Fibroblast of the aortic adventitia (primary cell): ENCODE data around the gene RBM6. TPM values are rescaled to one million over a fixed set of nuclear protein-coding genes. Genes with fewer than 3 reads are reported as not detected.

Experiments used
- DNase-seq: peaks from one replicate; pipeline ENCODE4 v3.0.0-alpha.2; 2010; ENCODE audit warnings: low read depth
- H3K4me3 ChIP-seq: 2 replicates; pipeline ENCODE4 v1.5.1; 2011; ENCODE audit warnings: low read depth, mild to moderate bottlenecking, control low read depth, low read length, moderate library complexity
- CTCF ChIP-seq: IDR thresholded peaks from 2 replicates; pipeline ENCODE4 v1.5.1; 2011; ENCODE audit warnings: mild to moderate bottlenecking, low read length, control low read depth, inconsistent platforms; ENCODE audit not compliant: insufficient read depth
- total RNA-seq: library from RNA; depleted of rRNA; stranded (reverse); fragments of >200 nt; gene quantifications from 2 replicates; pipeline ENCODE4 v1.2.3, GENCODE V29; 2012; ENCODE audit warnings: low replicate concordance

The RBM6 gene, protein sequence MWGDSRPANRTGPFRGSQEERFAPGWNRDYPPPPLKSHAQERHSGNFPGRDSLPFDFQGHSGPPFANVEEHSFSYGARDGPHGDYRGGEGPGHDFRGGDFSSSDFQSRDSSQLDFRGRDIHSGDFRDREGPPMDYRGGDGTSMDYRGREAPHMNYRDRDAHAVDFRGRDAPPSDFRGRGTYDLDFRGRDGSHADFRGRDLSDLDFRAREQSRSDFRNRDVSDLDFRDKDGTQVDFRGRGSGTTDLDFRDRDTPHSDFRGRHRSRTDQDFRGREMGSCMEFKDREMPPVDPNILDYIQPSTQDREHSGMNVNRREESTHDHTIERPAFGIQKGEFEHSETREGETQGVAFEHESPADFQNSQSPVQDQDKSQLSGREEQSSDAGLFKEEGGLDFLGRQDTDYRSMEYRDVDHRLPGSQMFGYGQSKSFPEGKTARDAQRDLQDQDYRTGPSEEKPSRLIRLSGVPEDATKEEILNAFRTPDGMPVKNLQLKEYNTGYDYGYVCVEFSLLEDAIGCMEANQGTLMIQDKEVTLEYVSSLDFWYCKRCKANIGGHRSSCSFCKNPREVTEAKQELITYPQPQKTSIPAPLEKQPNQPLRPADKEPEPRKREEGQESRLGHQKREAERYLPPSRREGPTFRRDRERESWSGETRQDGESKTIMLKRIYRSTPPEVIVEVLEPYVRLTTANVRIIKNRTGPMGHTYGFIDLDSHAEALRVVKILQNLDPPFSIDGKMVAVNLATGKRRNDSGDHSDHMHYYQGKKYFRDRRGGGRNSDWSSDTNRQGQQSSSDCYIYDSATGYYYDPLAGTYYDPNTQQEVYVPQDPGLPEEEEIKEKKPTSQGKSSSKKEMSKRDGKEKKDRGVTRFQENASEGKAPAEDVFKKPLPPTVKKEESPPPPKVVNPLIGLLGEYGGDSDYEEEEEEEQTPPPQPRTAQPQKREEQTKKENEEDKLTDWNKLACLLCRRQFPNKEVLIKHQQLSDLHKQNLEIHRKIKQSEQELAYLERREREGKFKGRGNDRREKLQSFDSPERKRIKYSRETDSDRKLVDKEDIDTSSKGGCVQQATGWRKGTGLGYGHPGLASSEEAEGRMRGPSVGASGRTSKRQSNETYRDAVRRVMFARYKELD
- 48.5 and 82.5 TPM in 2 replicates for total RNA-seq

DNA sequence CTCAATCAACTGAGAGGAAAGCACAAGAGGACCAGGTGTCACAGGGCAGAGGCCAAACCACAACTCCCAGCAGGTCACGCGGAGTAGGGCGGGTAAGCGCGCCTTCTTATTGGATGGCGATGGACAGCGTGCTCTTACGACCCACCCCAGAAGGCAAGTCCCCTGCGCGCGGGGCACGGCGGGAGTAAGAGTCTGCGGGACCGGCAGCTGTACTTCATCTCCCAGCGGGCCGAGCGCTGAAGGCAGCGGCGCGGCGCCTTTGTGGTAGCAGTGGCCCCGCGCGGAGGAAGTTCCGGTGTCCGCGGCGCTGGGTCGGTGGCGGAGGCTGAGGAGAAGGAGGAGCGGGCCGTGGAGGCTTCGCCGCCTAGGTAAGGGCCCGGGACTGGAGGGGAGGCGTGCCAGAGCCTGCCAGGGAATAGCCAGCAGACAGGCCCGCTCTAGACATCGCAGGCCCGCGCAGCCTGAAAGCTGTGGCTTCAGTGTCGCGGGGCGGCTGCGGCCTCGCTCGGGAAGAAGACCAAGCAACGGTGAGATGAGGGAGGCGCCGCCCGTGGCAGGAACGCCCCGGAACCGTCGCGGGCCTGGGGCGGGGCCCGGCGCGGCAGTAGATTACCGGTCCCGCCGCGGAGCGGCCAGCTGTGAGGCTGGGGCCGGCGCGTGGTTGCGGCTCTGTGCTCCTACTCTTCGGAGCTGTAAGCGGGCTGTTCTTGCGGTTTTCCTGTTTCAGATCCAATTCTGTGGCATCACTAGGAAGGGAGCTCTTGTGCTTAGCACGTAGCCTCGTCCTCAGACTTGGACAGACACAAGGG is at the start of gene RBM6:
Gene RBM6 (plus strand): TSS at position 293 of the 809 bp plus-strand sequence. CDS start 22,492 bp downstream, outside the sequence.
- no peak for TF ChIP-seq CTCF
- peak within 1 kb of the TSS; percentile 91 for H3K4me3 ChIP-seq
- DNase-seq = peak; percentile 96

DNA sequence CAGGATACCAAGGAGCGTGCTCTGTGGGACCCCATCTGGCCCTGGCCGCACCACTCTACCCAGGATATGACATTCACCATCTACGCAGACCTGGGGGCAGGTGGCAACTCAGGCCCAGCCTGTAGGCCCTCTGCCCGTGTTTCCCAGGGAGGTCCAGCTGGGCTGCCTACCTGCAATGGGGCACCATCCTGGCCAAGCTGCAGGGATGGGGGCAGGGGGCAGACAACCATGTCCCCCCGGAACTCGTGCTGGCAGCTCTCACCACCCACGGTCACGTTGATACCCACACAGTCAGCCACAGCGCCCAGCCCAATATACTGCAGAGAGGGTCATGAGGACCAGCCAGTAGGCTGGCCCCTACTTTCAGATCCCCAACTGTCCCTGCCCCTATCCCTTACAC is 44.2 kb upstream of the RBM6 start:
- no peak for TF ChIP-seq CTCF
- DNase-seq = no peak
- H3K4me3 ChIP-seq = no peak overlapping the region

GRCh38 chr3:49896345-49896744 is 43.6 kb upstream of the RBM6 start:
- DNase-seq = no peak
- H3K4me3 ChIP-seq = no peak overlapping the region
- no peak for TF ChIP-seq CTCF

DNA sequence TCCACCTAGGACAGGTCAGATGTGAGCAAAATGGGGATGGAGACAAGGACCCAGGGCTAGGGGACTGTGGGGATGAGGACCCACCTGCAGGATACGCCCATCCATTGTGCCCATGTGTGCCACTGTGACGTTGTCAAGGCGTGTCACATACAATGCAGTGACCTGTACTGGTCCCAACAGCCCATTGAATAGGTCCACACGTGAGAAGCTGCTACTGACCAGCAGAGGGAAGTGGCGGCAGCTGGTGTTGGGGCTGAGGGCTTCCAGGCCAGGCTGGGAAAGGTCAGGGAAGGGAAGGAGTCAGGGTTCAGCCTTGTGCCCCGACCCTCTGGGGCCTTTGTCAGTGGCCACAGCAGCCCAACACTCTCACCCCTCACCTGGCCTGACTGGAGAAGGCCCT is 41.0 kb upstream of the RBM6 start:
- DNase-seq = no peak
- no peak for TF ChIP-seq CTCF
- H3K4me3 ChIP-seq = no peak overlapping the region

- no peak for DNase-seq
- no peak overlapping the region for H3K4me3 ChIP-seq
- no peak for TF ChIP-seq CTCF
Observed at GRCh38 chr3:49899815-49900214, 40.1 kb upstream of the RBM6 start.
